ENCODE results near the gene RGS11. TPM values are rescaled to one million over a fixed set of nuclear protein-coding genes. Genes with fewer than 3 reads are reported as not detected.

Gene RGS11
- total and polyA plus RNA-seq, 9 of the 15 experiments (the other 6 are each of a cell fraction or from before 2014, with no cell fraction given): not detected

GRCh38 chr16:254461-254860 is 21.3 kb downstream of the RGS11 start:
- Histone ChIP-seq H4K20me1 (replicated peaks; ENCODE audit: control insufficient read depth, insufficient read depth, low read length) (no peaks in the 10 kb centered on the region), H3K9me1 (ENCODE audit: control insufficient read depth, insufficient read depth, low read length) (no peaks in the 10 kb centered on the region), H3K79me2 (ENCODE audit: control insufficient read depth, insufficient read depth, low read length) (peaks cover 5% of the 10 kb centered on the region; the same call in 1 of the 3 replicates), H3K9me3 (replicated peaks; ENCODE audit: control insufficient read depth, insufficient read depth, low read depth, low read length) (no peaks in the 10 kb centered on the region), H2AFZ (ENCODE audit: low read depth, low read length) (no peak overlapping the region), H3K27me3 (ENCODE audit: control insufficient read depth in 2 of 2, insufficient read depth in 2 of 2, low read length in 2 of 2) (no peaks in the 10 kb centered on the region), H3K4me1 (replicated peaks in 1 of 2; ENCODE audit: control insufficient read depth in 2 of 2, insufficient read depth in 2 of 2, low read length in 2 of 2) (peaks cover 17 to 49% of the 10 kb centered on the region in 2 experiments), H3K4me2 (ENCODE audit: insufficient read depth, low read length) (no peak overlapping the region), H3K9ac (ENCODE audit: insufficient read depth in 1 of 2, low read depth in 2 of 2, low read length in 2 of 2) (no peak overlapping the region), H3K36me3 (ENCODE audit: control insufficient read depth, insufficient read depth, low read length) (peaks cover 16% of the 10 kb centered on the region; the same call in 2 of the 3 replicates), H3K27ac (ENCODE audit: extremely low read depth, low read depth, low read length) (no peak overlapping the region), H3K4me3 (no peak overlapping the region)
- ATAC-seq (no peak), DNase-seq (ENCODE audit: extremely low read depth in 1 of 4, low spot score in 3 of 4) (no peak), FAIRE-seq (no peak)
- CTCF ChIA-PET (ENCODE audit: low intra/inter-chr PET ratio): no interaction called here
- no peak for TF ChIP-seq FUS (optimal IDR thresholded peaks at IDR 0.05; ENCODE audit: low read depth, low read length)
- intact Hi-C loops (cut with micrococcal nuclease) (no loop called here), in situ Hi-C loops (cut with MboI) (no loop called here)
- POLR2A ChIA-PET: interaction anchor here (1.0 to 3.5 kb wide), 3 partner anchors 10 to 163 kb away, joined by 3 to 14 read pairs (median 4); no protein-coding TSS in a partner anchor
- 94% methylated on average over 22 of the region's 25 CpGs for WGBS (ENCODE audit: insufficient coverage, low coverage, missing lambda C conversion rate)
- no TSS peak for BruUV-seq (replicated peaks)

GRCh38 chr16:253833-254232 is 21.9 kb downstream of the RGS11 start:
- Histone ChIP-seq H3K4me2 (ENCODE audit: insufficient read depth, low read length) (no peak overlapping the region), H3K9me3 (replicated peaks; ENCODE audit: control insufficient read depth, insufficient read depth, low read depth, low read length) (no peaks in the 10 kb centered on the region), H3K27me3 (ENCODE audit: control insufficient read depth in 2 of 2, insufficient read depth in 2 of 2, low read length in 2 of 2) (no peaks in the 10 kb centered on the region), H3K79me2 (ENCODE audit: control insufficient read depth, insufficient read depth, low read length) (peaks cover 5% of the 10 kb centered on the region; the same call in 1 of the 3 replicates), H3K4me3 (no peak overlapping the region), H3K27ac (ENCODE audit: extremely low read depth, low read depth, low read length) (no peak overlapping the region), H3K9me1 (ENCODE audit: control insufficient read depth, insufficient read depth, low read length) (no peaks in the 10 kb centered on the region), H3K36me3 (ENCODE audit: control insufficient read depth, insufficient read depth, low read length) (peaks cover 16% of the 10 kb centered on the region; the same call in 2 of the 3 replicates), H3K9ac (ENCODE audit: insufficient read depth in 1 of 2, low read depth in 2 of 2, low read length in 2 of 2) (peak overlapping the region in 1 of 2 experiments; percentile 49; a peak in 1 of 4 replicates), H2AFZ (ENCODE audit: low read depth, low read length) (no peak overlapping the region), H4K20me1 (replicated peaks; ENCODE audit: control insufficient read depth, insufficient read depth, low read length) (no peaks in the 10 kb centered on the region), H3K4me1 (replicated peaks in 1 of 2; ENCODE audit: control insufficient read depth in 2 of 2, insufficient read depth in 2 of 2, low read length in 2 of 2) (peaks cover 11 to 46% of the 10 kb centered on the region in 2 experiments)
- in situ Hi-C loops (cut with MboI) (no loop called here), intact Hi-C loops (cut with micrococcal nuclease) (no loop called here)
- FAIRE-seq (peak; percentile 65), DNase-seq (ENCODE audit: extremely low read depth in 1 of 4, low spot score in 3 of 4) (peak in 1 of 4 experiments; percentile 7), ATAC-seq (no peak)
- 92% methylated on average over 6 of the region's 6 CpGs for WGBS (ENCODE audit: insufficient coverage, low coverage, missing lambda C conversion rate)
- BruUV-seq (replicated peaks): no TSS peak
- CTCF ChIA-PET (ENCODE audit: low intra/inter-chr PET ratio): no interaction called here
- POLR2A ChIA-PET: interaction anchor here (1.0 to 3.5 kb wide), 3 partner anchors 10 to 163 kb away, joined by 3 to 14 read pairs (median 4); no protein-coding TSS in a partner anchor
- TF ChIP-seq ZNF212 (CRISPR knock-in tag; IDR thresholded peaks at IDR 0.05) (no peak), KAT2B (IDR thresholded peaks at IDR 0.05; ENCODE audit: low read depth, low read length) (no peak), POLR2G (IDR thresholded peaks at IDR 0.05; ENCODE audit: low read depth, low read length) (no peak), ZKSCAN8 (CRISPR knock-in tag; IDR thresholded peaks at IDR 0.05) (no peak), DMBX1 (CRISPR knock-in tag; IDR thresholded peaks at IDR 0.05; ENCODE audit: borderline replicate concordance) (no peak), ATF3 (IDR thresholded peaks at IDR 0.05) (no peak), ATF3 (CRISPR knock-in tag; conservative IDR thresholded peaks at IDR 0.05) (no peak), FOSL1 (tag; conservative IDR thresholded peaks at IDR 0.05) (no peak), NR1H2 (CRISPR knock-in tag; IDR thresholded peaks at IDR 0.05) (no peak), OTX1 (CRISPR knock-in tag; IDR thresholded peaks at IDR 0.05) (no peak), ZNF639 (CRISPR knock-in tag; conservative IDR thresholded peaks at IDR 0.05 in 1 of 2, IDR thresholded peaks at IDR 0.05 in 1 of 2) (no peak)
